HEK293 (cell line): ENCODE measurements around the gene CD244.

ENCODE experiments used
- CTCF ChIA-PET: fragments of 350-600 bp; formaldehyde crosslinking; extraction: SDS; loops from one replicate; lab custom pipeline; 2021; ENCODE audit warnings: antibody characterized with exemption; lab: Yijun Ruan, JAX
- POLR2A ChIA-PET: fragments of 300-600 bp; formaldehyde crosslinking; extraction: SDS; loops from one replicate; lab custom pipeline; 2020; ENCODE audit warnings: antibody characterized with exemption, inconsistent platforms; lab: Yijun Ruan, JAX
- H3K27ac ChIP-seq: fragments of 200-500 bp; sonication (Bioruptor generic); 2 replicates; pipeline ENCODE4 v1.5.1; 2014; ENCODE audit warnings: low read depth, low read length, control low read depth, inconsistent platforms; ENCODE audit errors: extremely low read depth
- H3K36me3 ChIP-seq, 2 experiments: fragments of 200-500 bp in 1 of 2; sonication (Bioruptor generic) in 1 of 2; 1 replicate in 1 of 2; 2 replicates in 1 of 2; pipeline ENCODE4 v1.5.1; 2014 to 2017; ENCODE audit warnings: inconsistent platforms in 2 of 2, low read length in 2 of 2; ENCODE audit not compliant: control insufficient read depth in 2 of 2, insufficient read depth in 1 of 2
- H3K4me1 ChIP-seq: fragments of 200-500 bp; sonication (Bioruptor generic); 2 replicates; pipeline ENCODE4 v1.5.1; 2014; ENCODE audit warnings: mild to moderate bottlenecking, low read length, inconsistent platforms; ENCODE audit not compliant: control insufficient read depth, insufficient read depth
- H3K4me3 ChIP-seq: 2 replicates; pipeline ENCODE4 v1.5.1; 2011; ENCODE audit warnings: low read depth, mild to moderate bottlenecking, control low read depth, low read length, moderate library complexity
- H3K9me3 ChIP-seq: fragments of 200-500 bp; sonication (Bioruptor generic); 2 replicates; pipeline ENCODE4 v1.5.1; 2014; ENCODE audit warnings: low read depth, low read length, inconsistent platforms; ENCODE audit not compliant: control insufficient read depth, insufficient read depth
- BCL11B ChIP-seq: fragments of 450-650 bp; formaldehyde crosslinking; IDR thresholded peaks from 2 replicates; pipeline ENCODE4 v1.5.1; 2016; ENCODE audit warnings: low read depth, missing biosample characterization, missing genetic modification characterization
- FEZF1 ChIP-seq: fragments of 450-650 bp; formaldehyde crosslinking; IDR thresholded peaks from 2 replicates; pipeline ENCODE4 v1.5.1; 2016; ENCODE audit warnings: missing biosample characterization, missing genetic modification characterization
- KLF8 ChIP-seq: fragments of 450-650 bp; formaldehyde crosslinking; IDR thresholded peaks from 2 replicates; pipeline ENCODE4 v1.5.1; 2016; ENCODE audit warnings: missing biosample characterization, missing genetic modification characterization
- MZF1 ChIP-seq: fragments of 450-650 bp; formaldehyde crosslinking; IDR thresholded peaks from 2 replicates; pipeline ENCODE4 v1.5.1; 2017; ENCODE audit warnings: missing biosample characterization, missing genetic modification characterization, borderline replicate concordance
- SALL2 ChIP-seq: fragments of 450-650 bp; formaldehyde crosslinking; IDR thresholded peaks from 2 replicates; pipeline ENCODE4 v1.5.0; 2017; ENCODE audit warnings: missing biosample characterization, mild to moderate bottlenecking, missing genetic modification characterization, borderline replicate concordance
- SETDB1 ChIP-seq: IDR thresholded peaks from one replicate; pipeline ENCODE4 v1.6.1; 2017; ENCODE audit warnings: mild to moderate bottlenecking, low read length, moderate library complexity, mixed read lengths; ENCODE audit not compliant: insufficient read length
- YY1 ChIP-seq: fragments of 450-650 bp; formaldehyde crosslinking; IDR thresholded peaks from 2 replicates; pipeline ENCODE4 v1.5.1; 2018; ENCODE audit warnings: missing biosample characterization, missing genetic modification characterization
- ZNF112 ChIP-seq: fragments of 450-650 bp; formaldehyde crosslinking; IDR thresholded peaks from 2 replicates; pipeline ENCODE4 v1.5.0; 2017; ENCODE audit warnings: missing biosample characterization, missing genetic modification characterization
- ZNF214 ChIP-seq: fragments of 450-650 bp; formaldehyde crosslinking; IDR thresholded peaks from 2 replicates; pipeline ENCODE4 v1.5.1; 2017; ENCODE audit warnings: missing biosample characterization, mild to moderate bottlenecking, missing genetic modification characterization, borderline replicate concordance
- ZNF302 ChIP-seq: fragments of 450-650 bp; formaldehyde crosslinking; IDR thresholded peaks from 2 replicates; pipeline ENCODE4 v1.5.1; 2016; ENCODE audit warnings: missing biosample characterization, missing genetic modification characterization, low read depth
- ZNF324 ChIP-seq: fragments of 450-650 bp; formaldehyde crosslinking; IDR thresholded peaks from 2 replicates; pipeline ENCODE4 v1.5.1; 2016; ENCODE audit warnings: missing biosample characterization, missing genetic modification characterization
- ZNF335 ChIP-seq: fragments of 450-650 bp; formaldehyde crosslinking; conservative IDR thresholded peaks from 2 replicates; pipeline ENCODE4 v1.5.1; 2016; ENCODE audit warnings: missing biosample characterization, missing genetic modification characterization
- ZNF366 ChIP-seq: fragments of 450-650 bp; formaldehyde crosslinking; conservative IDR thresholded peaks from 2 replicates; pipeline ENCODE4 v1.5.1; 2016; ENCODE audit warnings: missing biosample characterization, missing genetic modification characterization
- ZNF394 ChIP-seq: fragments of 450-650 bp; formaldehyde crosslinking; IDR thresholded peaks from 2 replicates; pipeline ENCODE4 v1.5.1; 2016; ENCODE audit warnings: missing biosample characterization, missing genetic modification characterization, mild to moderate bottlenecking, moderate library complexity, borderline replicate concordance
- ZNF416 ChIP-seq: fragments of 450-650 bp; formaldehyde crosslinking; IDR thresholded peaks from 2 replicates; pipeline ENCODE4 v1.5.1; 2016; ENCODE audit warnings: missing biosample characterization, missing genetic modification characterization
- ZNF423 ChIP-seq: fragments of 450-650 bp; formaldehyde crosslinking; IDR thresholded peaks from 2 replicates; pipeline ENCODE4 v1.5.1; 2016; ENCODE audit warnings: missing biosample characterization, missing genetic modification characterization
- ZNF473 ChIP-seq: fragments of 450-650 bp; formaldehyde crosslinking; IDR thresholded peaks from 2 replicates; pipeline ENCODE4 v1.5.1; 2017; ENCODE audit warnings: missing biosample characterization, missing genetic modification characterization
- ZNF544 ChIP-seq: fragments of 450-650 bp; formaldehyde crosslinking; IDR thresholded peaks from 2 replicates; pipeline ENCODE4 v1.5.0; 2017; ENCODE audit warnings: missing biosample characterization, missing genetic modification characterization
- ZNF596 ChIP-seq: fragments of 450-650 bp; IDR thresholded peaks from 2 replicates; pipeline ENCODE4 v1.5.0; 2018; ENCODE audit warnings: missing biosample characterization, mild to moderate bottlenecking, missing genetic modification characterization, moderate library complexity
- ZNF600 ChIP-seq: fragments of 450-650 bp; formaldehyde crosslinking; IDR thresholded peaks from 2 replicates; pipeline ENCODE4 v1.5.1; 2016; ENCODE audit warnings: missing biosample characterization, missing genetic modification characterization
- ZNF843 ChIP-seq: fragments of 450-650 bp; formaldehyde crosslinking; IDR thresholded peaks from 2 replicates; pipeline ENCODE4 v1.5.1; 2016; ENCODE audit warnings: missing biosample characterization, missing genetic modification characterization
- TF ChIP-seq, protein P1 (sequence below): fragments of 450-650 bp; formaldehyde crosslinking; IDR thresholded peaks from 2 replicates; pipeline ENCODE4 v1.5.1; 2017; ENCODE audit warnings: missing biosample characterization, missing genetic modification characterization
- TF ChIP-seq, protein P2 (sequence below): fragments of 450-650 bp; formaldehyde crosslinking; IDR thresholded peaks from 2 replicates; pipeline ENCODE4; 2016; ENCODE audit warnings: missing biosample characterization, missing genetic modification characterization
- TF ChIP-seq, protein P3 (sequence below): fragments of 450-650 bp; formaldehyde crosslinking; IDR thresholded peaks from 2 replicates; pipeline ENCODE4 v1.5.1; 2016; ENCODE audit warnings: missing biosample characterization, missing genetic modification characterization, borderline replicate concordance
- TF ChIP-seq, protein P4 (sequence below): fragments of 450-650 bp; formaldehyde crosslinking; IDR thresholded peaks from 2 replicates; pipeline ENCODE4 v1.5.1; 2016; ENCODE audit warnings: missing biosample characterization, missing genetic modification characterization

CD244 gene

DNA sequence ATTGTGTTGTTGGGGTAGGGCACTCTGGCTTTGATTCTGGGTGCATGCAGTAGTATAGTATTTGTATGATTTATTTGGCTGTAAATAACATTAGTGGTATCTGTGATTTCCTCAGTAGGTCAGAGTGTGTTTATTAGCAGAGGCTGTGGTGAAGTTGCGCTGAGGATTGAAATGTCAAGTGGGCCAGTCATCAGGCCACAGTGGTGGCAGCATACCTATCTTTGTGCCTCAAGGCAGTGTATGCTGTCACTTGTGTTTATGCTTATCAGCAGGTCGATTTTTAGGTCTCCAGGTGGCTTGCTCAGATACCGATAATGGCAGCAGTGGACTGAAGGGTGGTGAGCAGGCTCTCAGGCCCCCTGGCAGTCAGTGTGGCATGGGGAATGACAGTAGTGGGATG is 55.4 kb downstream of the CD244 start:
- CTCF ChIA-PET, result interaction anchor here (1.4 kb wide), 1 partner anchor 28 kb away, joined by 8 read pairs; no protein-coding TSS in a partner anchor
- Histone ChIP-seq H3K4me1 (no peaks in the 10 kb centered on the region), H3K36me3 (no peaks in the 10 kb centered on the region)
- TF ChIP-seq ZNF423 (tag by site-specific recombination), result no peak
- no peak for TF ChIP-seq ZNF112 (tag by site-specific recombination)
- no peak for TF ChIP-seq ZNF596 (tag by site-specific recombination)
- no peak for TF ChIP-seq YY1
- TF ChIP-seq ZNF600 (tag by site-specific recombination), result no peak
- no peak for TF ChIP-seq SALL2 (tag by site-specific recombination)
- no peak for TF ChIP-seq ZNF394
- TF ChIP-seq ZNF544, result no peak
- TF ChIP-seq, all 188 proteins: peak for 0
- H3K9me3 ChIP-seq, result no peaks in the 10 kb centered on the region
- POLR2A ChIA-PET, result no interaction called here
- no peak overlapping the region for H3K4me3 ChIP-seq
- no peak overlapping the region for H3K27ac ChIP-seq

DNA sequence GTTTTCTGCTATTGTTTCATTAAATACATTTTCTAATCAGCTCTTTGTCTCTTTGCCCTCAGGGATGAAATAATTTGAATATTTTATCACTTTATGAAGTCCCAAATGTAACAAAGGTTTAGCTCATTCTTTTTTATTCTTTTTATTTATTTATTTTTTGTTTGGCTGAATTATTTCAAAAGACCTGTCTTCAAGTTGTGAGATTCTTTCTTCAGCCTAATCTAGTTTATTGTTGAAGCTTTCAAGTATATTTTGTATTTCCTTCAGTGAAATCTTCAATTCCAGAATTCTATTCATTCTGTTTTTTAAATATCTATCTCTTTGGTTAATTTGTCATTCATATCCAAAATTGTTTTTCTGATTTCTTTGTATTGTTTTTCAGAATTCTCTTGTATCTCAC is 55.9 kb downstream of the CD244 start:
- H3K9me3 ChIP-seq, result no peaks in the 10 kb centered on the region
- H3K4me1 ChIP-seq, result no peaks in the 10 kb centered on the region
- CTCF ChIA-PET, result interaction anchor here (1.4 kb wide), 1 partner anchor 28 kb away, joined by 8 read pairs; no protein-coding TSS in a partner anchor
- POLR2A ChIA-PET, result no interaction called here
- no peak overlapping the region for H3K4me3 ChIP-seq
- TF ChIP-seq ZNF416 (tag by site-specific recombination) (no peak), ZNF366 (tag by site-specific recombination) (no peak), ZNF324 (tag by site-specific recombination) (no peak), BCL11B (tag by site-specific recombination) (no peak), MZF1 (no peak), KLF8 (peak; percentile 25; the same call in 1 of the 2 replicates), ZNF335 (no peak), SETDB1 (peak; percentile 82), ZNF302 (tag by site-specific recombination) (no peak), ZNF473 (tag by site-specific recombination) (no peak), ZNF843 (no peak), ZNF214 (tag by site-specific recombination) (no peak), FEZF1 (tag by site-specific recombination) (no peak)
- TF ChIP-seq, protein P1, sequence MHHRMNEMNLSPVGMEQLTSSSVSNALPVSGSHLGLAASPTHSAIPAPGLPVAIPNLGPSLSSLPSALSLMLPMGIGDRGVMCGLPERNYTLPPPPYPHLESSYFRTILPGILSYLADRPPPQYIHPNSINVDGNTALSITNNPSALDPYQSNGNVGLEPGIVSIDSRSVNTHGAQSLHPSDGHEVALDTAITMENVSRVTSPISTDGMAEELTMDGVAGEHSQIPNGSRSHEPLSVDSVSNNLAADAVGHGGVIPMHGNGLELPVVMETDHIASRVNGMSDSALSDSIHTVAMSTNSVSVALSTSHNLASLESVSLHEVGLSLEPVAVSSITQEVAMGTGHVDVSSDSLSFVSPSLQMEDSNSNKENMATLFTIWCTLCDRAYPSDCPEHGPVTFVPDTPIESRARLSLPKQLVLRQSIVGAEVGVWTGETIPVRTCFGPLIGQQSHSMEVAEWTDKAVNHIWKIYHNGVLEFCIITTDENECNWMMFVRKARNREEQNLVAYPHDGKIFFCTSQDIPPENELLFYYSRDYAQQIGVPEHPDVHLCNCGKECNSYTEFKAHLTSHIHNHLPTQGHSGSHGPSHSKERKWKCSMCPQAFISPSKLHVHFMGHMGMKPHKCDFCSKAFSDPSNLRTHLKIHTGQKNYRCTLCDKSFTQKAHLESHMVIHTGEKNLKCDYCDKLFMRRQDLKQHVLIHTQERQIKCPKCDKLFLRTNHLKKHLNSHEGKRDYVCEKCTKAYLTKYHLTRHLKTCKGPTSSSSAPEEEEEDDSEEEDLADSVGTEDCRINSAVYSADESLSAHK (tag by site-specific recombination), result no peak
- TF ChIP-seq, protein P2, sequence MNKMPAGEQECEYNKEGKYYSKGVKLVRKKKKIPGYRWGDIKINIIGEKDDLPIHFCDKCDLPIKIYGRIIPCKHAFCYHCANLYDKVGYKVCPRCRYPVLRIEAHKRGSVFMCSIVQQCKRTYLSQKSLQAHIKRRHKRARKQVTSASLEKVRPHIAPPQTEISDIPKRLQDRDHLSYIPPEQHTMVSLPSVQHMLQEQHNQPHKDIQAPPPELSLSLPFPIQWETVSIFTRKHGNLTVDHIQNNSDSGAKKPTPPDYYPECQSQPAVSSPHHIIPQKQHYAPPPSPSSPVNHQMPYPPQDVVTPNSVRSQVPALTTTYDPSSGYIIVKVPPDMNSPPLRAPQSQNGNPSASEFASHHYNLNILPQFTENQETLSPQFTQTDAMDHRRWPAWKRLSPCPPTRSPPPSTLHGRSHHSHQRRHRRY (tag by site-specific recombination), result no peak
- TF ChIP-seq, protein P3, sequence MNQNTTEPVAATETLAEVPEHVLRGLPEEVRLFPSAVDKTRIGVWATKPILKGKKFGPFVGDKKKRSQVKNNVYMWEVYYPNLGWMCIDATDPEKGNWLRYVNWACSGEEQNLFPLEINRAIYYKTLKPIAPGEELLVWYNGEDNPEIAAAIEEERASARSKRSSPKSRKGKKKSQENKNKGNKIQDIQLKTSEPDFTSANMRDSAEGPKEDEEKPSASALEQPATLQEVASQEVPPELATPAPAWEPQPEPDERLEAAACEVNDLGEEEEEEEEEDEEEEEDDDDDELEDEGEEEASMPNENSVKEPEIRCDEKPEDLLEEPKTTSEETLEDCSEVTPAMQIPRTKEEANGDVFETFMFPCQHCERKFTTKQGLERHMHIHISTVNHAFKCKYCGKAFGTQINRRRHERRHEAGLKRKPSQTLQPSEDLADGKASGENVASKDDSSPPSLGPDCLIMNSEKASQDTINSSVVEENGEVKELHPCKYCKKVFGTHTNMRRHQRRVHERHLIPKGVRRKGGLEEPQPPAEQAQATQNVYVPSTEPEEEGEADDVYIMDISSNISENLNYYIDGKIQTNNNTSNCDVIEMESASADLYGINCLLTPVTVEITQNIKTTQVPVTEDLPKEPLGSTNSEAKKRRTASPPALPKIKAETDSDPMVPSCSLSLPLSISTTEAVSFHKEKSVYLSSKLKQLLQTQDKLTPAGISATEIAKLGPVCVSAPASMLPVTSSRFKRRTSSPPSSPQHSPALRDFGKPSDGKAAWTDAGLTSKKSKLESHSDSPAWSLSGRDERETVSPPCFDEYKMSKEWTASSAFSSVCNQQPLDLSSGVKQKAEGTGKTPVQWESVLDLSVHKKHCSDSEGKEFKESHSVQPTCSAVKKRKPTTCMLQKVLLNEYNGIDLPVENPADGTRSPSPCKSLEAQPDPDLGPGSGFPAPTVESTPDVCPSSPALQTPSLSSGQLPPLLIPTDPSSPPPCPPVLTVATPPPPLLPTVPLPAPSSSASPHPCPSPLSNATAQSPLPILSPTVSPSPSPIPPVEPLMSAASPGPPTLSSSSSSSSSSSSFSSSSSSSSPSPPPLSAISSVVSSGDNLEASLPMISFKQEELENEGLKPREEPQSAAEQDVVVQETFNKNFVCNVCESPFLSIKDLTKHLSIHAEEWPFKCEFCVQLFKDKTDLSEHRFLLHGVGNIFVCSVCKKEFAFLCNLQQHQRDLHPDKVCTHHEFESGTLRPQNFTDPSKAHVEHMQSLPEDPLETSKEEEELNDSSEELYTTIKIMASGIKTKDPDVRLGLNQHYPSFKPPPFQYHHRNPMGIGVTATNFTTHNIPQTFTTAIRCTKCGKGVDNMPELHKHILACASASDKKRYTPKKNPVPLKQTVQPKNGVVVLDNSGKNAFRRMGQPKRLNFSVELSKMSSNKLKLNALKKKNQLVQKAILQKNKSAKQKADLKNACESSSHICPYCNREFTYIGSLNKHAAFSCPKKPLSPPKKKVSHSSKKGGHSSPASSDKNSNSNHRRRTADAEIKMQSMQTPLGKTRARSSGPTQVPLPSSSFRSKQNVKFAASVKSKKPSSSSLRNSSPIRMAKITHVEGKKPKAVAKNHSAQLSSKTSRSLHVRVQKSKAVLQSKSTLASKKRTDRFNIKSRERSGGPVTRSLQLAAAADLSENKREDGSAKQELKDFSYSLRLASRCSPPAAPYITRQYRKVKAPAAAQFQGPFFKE (tag by site-specific recombination), result no peak
- TF ChIP-seq, protein P4, sequence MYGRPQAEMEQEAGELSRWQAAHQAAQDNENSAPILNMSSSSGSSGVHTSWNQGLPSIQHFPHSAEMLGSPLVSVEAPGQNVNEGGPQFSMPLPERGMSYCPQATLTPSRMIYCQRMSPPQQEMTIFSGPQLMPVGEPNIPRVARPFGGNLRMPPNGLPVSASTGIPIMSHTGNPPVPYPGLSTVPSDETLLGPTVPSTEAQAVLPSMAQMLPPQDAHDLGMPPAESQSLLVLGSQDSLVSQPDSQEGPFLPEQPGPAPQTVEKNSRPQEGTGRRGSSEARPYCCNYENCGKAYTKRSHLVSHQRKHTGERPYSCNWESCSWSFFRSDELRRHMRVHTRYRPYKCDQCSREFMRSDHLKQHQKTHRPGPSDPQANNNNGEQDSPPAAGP (tag by site-specific recombination), result no peak
- no peak overlapping the region for H3K27ac ChIP-seq
- H3K36me3 ChIP-seq, result no peaks in the 10 kb centered on the region
